K562 (cell line): Measurements from ENCODE around the gene ALDH8A1. TPM values are rescaled to one million over a fixed set of nuclear protein-coding genes. Genes with fewer than 3 reads are reported as not detected.

Experiments
- ATAC-seq: fragments of 200-7000 bp; cut with Tn5 transposase; 3 replicates; pipeline ENCODE4 v1.9.1; 2020; ENCODE audit warnings: moderate library complexity
- BruUV-seq: library from RNA; stranded (reverse); fragments of 400-500 nt; replicated peaks from 2 replicates; lab custom pipeline; 2021; lab: Mats Ljungman, UMichigan
- CTCF ChIA-PET: fragments of 300-600 bp; formaldehyde crosslinking; extraction: SDS; loops from one replicate; lab custom pipeline; 2021; ENCODE audit warnings: low intra/inter-chr PET ratio; lab: Yijun Ruan, JAX
- POLR2A ChIA-PET: fragments of 300-600, 350-650 bp; sonication (Branson Sonifier 250); formaldehyde crosslinking; extraction: SDS; loops from one replicate; lab custom pipeline; 2021; ENCODE audit warnings: antibody characterized with exemption, inconsistent platforms; lab: Yijun Ruan, JAX
- DNase-seq, 4 experiments: peaks; one replicate each; pipeline versions ENCODE4 v3.0.0 to v3.0.0-alpha.2; 2011 to 2018; ENCODE audit warnings: low spot score in 3 of 4, mixed read lengths in 3 of 4; ENCODE audit errors: extremely low read depth in 1 of 4
- FAIRE-seq: peaks from 2 replicates; lab custom pipeline; 2011; peaks lifted over from hg19 to GRCh38; lab: Jason Lieb, UNC
- H2AFZ ChIP-seq: 2 replicates; pipeline ENCODE4 v1.6.0; 2011; ENCODE audit warnings: low read depth, low read length, control low read depth, inconsistent platforms
- H3K27ac ChIP-seq: fragments of 200-600 bp; 3 replicates; pipeline ENCODE4 v1.8.0; 2011; ENCODE audit warnings: low read depth, mild to moderate bottlenecking, control low read depth, inconsistent platforms, low read length, moderate library complexity, mixed read lengths; ENCODE audit errors: extremely low read depth
- H3K27me3 ChIP-seq, 2 experiments: fragments of 300-600 bp in 1 of 2; 2 replicates in 1 of 2; 3 replicates in 1 of 2; pipeline versions ENCODE4 v1.6.0 to v1.8.0; 2011; ENCODE audit warnings: inconsistent platforms in 2 of 2, low read length in 2 of 2, mild to moderate bottlenecking in 1 of 2, mixed read lengths in 1 of 2, moderate library complexity in 1 of 2; ENCODE audit not compliant: control insufficient read depth in 2 of 2, insufficient read depth in 2 of 2
- H3K36me3 ChIP-seq: fragments of 300-600 bp; 3 replicates; pipeline ENCODE4 v1.8.0; 2011; ENCODE audit warnings: mild to moderate bottlenecking, low read length, inconsistent platforms; ENCODE audit not compliant: control insufficient read depth, insufficient read depth
- H3K4me1 ChIP-seq, 2 experiments: fragments of 200-600 bp in 1 of 2; replicated peaks in 1 of 2; 2 replicates in 1 of 2; 3 replicates in 1 of 2; pipeline versions ENCODE4 v1.5.1 to v1.8.0; 2011; ENCODE audit warnings: inconsistent platforms in 2 of 2, low read length in 2 of 2, mild to moderate bottlenecking in 1 of 2, mixed read lengths in 1 of 2, moderate library complexity in 1 of 2; ENCODE audit not compliant: control insufficient read depth in 2 of 2, insufficient read depth in 2 of 2
- H3K4me2 ChIP-seq: 2 replicates; pipeline ENCODE4 v1.6.1; 2011; ENCODE audit warnings: low read length, control low read depth, inconsistent platforms, mixed read lengths; ENCODE audit not compliant: insufficient read depth
- H3K4me3 ChIP-seq: fragments of 200-600 bp; sonication (generic), shearing (Covaris generic); 2 replicates; pipeline ENCODE4 v1.5.1; 2016; ENCODE audit warnings: control low read depth, inconsistent platforms
- H3K79me2 ChIP-seq: fragments of 200-600 bp; 3 replicates; pipeline ENCODE4 v1.8.0; 2011; ENCODE audit warnings: low read length, inconsistent platforms; ENCODE audit not compliant: control insufficient read depth, insufficient read depth
- H3K9ac ChIP-seq, 2 experiments: 2 replicates each; pipeline versions ENCODE4 v1.6.0 to v1.6.1; 2011; ENCODE audit warnings: low read depth in 2 of 2, low read length in 2 of 2, control low read depth in 1 of 2, inconsistent platforms in 1 of 2, mild to moderate bottlenecking in 1 of 2, mixed read lengths in 1 of 2; ENCODE audit not compliant: insufficient read depth in 1 of 2
- H3K9me1 ChIP-seq: one replicate; pipeline ENCODE4 v1.6.0; 2011; ENCODE audit warnings: inconsistent platforms, mild to moderate bottlenecking, low read length, moderate library complexity; ENCODE audit not compliant: control insufficient read depth, insufficient read depth
- H3K9me3 ChIP-seq: replicated peaks from 2 replicates; pipeline ENCODE4 v1.5.1; 2011; ENCODE audit warnings: low read depth, low read length, inconsistent platforms; ENCODE audit not compliant: control insufficient read depth, insufficient read depth
- H4K20me1 ChIP-seq: replicated peaks from 2 replicates; pipeline ENCODE4 v1.6.1; 2011; ENCODE audit warnings: low read length, inconsistent platforms, mixed read lengths; ENCODE audit not compliant: control insufficient read depth, insufficient read depth
- FOXP4 ChIP-seq: sonication (generic); formaldehyde crosslinking; IDR thresholded peaks from 2 replicates; pipeline ENCODE4 v1.8.0; 2022; ENCODE audit warnings: mild to moderate bottlenecking, missing genetic modification reagents, borderline replicate concordance
- ILK ChIP-seq: fragments of 450-650 bp; IDR thresholded peaks from 2 replicates; pipeline ENCODE4 v1.6.1; 2016; ENCODE audit warnings: missing genetic modification characterization, low read depth, mild to moderate bottlenecking, missing compliant biosample characterization, moderate library complexity, borderline replicate concordance
- KAT7 ChIP-seq: sonication (generic); formaldehyde crosslinking; IDR thresholded peaks from 2 replicates; pipeline ENCODE4 v1.8.0; 2022; ENCODE audit warnings: missing genetic modification reagents, mild to moderate bottlenecking, borderline replicate concordance
- MYNN ChIP-seq, 2 experiments: sonication (generic); formaldehyde crosslinking in 1 of 2; IDR thresholded peaks; 2 replicates each; pipeline versions ENCODE4 v1.5.0 to v1.6.1; 2016 to 2020; ENCODE audit warnings: antibody characterized with exemption in 1 of 2, missing genetic modification reagents in 1 of 2
- NONO ChIP-seq, 2 experiments: fragments of 200-400 bp in 1 of 2; fragments of 450-650 bp in 1 of 2; formaldehyde crosslinking in 1 of 2; IDR thresholded peaks; 2 replicates each; pipeline ENCODE4 v1.6.1; 2017; ENCODE audit warnings: low read depth in 2 of 2, mild to moderate bottlenecking in 2 of 2, moderate library complexity in 2 of 2, low read length in 1 of 2
- NR2C2 ChIP-seq, 2 experiments: fragments of 200-800 bp in 1 of 2; sonication (Bioruptor generic) in 1 of 2; sonication (generic) in 1 of 2; formaldehyde crosslinking in 1 of 2; IDR thresholded peaks; 2 replicates each; pipeline versions ENCODE4 v1.6.1 to v1.8.0; 2016 to 2022; ENCODE audit warnings: mild to moderate bottlenecking in 1 of 2, missing compliant biosample characterization in 1 of 2, missing genetic modification characterization in 1 of 2, missing genetic modification reagents in 1 of 2
- POLR2H ChIP-seq: IDR thresholded peaks from 2 replicates; pipeline ENCODE4 v1.6.1; 2016; ENCODE audit warnings: missing genetic modification characterization, low read depth, mild to moderate bottlenecking, control low read depth, missing compliant biosample characterization, moderate library complexity
- RFX5 ChIP-seq: IDR thresholded peaks from 2 replicates; pipeline ENCODE4 v1.6.1; 2011; ENCODE audit warnings: low read depth, mild to moderate bottlenecking, improper control_type of control experiment, low read length
- SAFB2 ChIP-seq: fragments of 200-400 bp; formaldehyde crosslinking; IDR thresholded peaks from 2 replicates; pipeline ENCODE4 v1.6.1; 2018; ENCODE audit warnings: borderline replicate concordance, low read length, low read depth, moderate library complexity; ENCODE audit not compliant: severe bottlenecking
- TAF1 ChIP-seq: IDR thresholded peaks from 2 replicates; pipeline ENCODE4 v1.6.1; 2011; ENCODE audit warnings: mild to moderate bottlenecking, low read length, moderate library complexity; ENCODE audit not compliant: insufficient read depth, control insufficient read depth, severe bottlenecking; ENCODE audit errors: extremely low read depth
- TEAD1 ChIP-seq, 2 experiments: fragments of 450-650 bp in 1 of 2; sonication (generic) in 1 of 2; formaldehyde crosslinking; IDR thresholded peaks; 2 replicates each; pipeline versions ENCODE4 v1.4.0 to v1.8.0; 2020 to 2022; ENCODE audit warnings: mild to moderate bottlenecking in 2 of 2, missing genetic modification reagents in 1 of 2
- TRIM24 ChIP-seq, 2 experiments: fragments of 450-650 bp; IDR thresholded peaks; 2 replicates each; pipeline ENCODE4 v1.6.1; 2016
- WGBS: fragments of 100-300 bp; shearing (Covaris generic); methylation state at CpG from one replicate; pipeline ENCODE4 v1.1.6; 2016; ENCODE audit warnings: low coverage, mixed read lengths; ENCODE audit not compliant: insufficient coverage; ENCODE audit errors: missing lambda C conversion rate; 5-methylcytosine and 5-hydroxymethylcytosine counted together
- in situ Hi-C: fragments of 300-500 bp; cut with MboI; formaldehyde crosslinking; loops from 4 replicates; pipeline ENCODE4 v1.15.0; 2018; ENCODE audit warnings: inconsistent platforms, mixed read lengths
- intact Hi-C: fragments of 100-400 bp; cut with micrococcal nuclease; formaldehyde crosslinking; loops from 2 replicates; pipeline ENCODE4 v1.14.2; 2022
- polyA plus RNA-seq, 8 experiments: library from polyadenylated mRNA; depleted of rRNA in 4 of 8; stranded (reverse) in 5 of 8; unstranded in 3 of 8; fragments of >200 nt; fragmentation: Nextera tagmentation in 2 of 8; fragmentation: Illumina TruSeq in 1 of 8; extraction: Ambion mirVana in 2 of 8; extraction: Trizol in 1 of 8; gene quantifications; 2 replicates each; pipeline versions ENCODE4 v1.2.1 to v1.2.3, GENCODE V29; 2011 to 2014; ENCODE audit warnings: inconsistent platforms in 1 of 8, missing spikeins in 1 of 8
- total RNA-seq, 7 experiments: library from RNA; depleted of rRNA in 6 of 7; stranded (reverse); fragments of >200 nt in 6 of 7; fragmentation: Illumina TruSeq in 2 of 7; extraction: Trizol in 2 of 7; gene quantifications; 2 replicates each; pipeline versions ENCODE4 v1.2.1 to v1.2.3, GENCODE V29; 2011 to 2021; ENCODE audit warnings: low replicate concordance in 1 of 7
- TF ChIP-seq, protein P1 (sequence below): sonication (generic); formaldehyde crosslinking; IDR thresholded peaks from 2 replicates; pipeline ENCODE4 v1.8.0; 2023; ENCODE audit warnings: mild to moderate bottlenecking, missing genetic modification reagents

Gene ALDH8A1
- total and polyA plus RNA-seq, 9 of the 15 experiments (the other 6 are each of a cell fraction or from before 2014, with no cell fraction given) = 0.03 to 0.18 (median 0.04) TPM; not detected in 2

- WGBS = 7% methylated on average over 9 of the region's 9 CpGs
- Histone ChIP-seq H3K9me3 (no peaks in the 10 kb centered on the region), H3K9ac (no peak overlapping the region), H3K4me2 (no peak overlapping the region), H3K9me1 (no peaks in the 10 kb centered on the region), H3K27ac (no peak overlapping the region), H3K4me1 (no peaks in the 10 kb centered on the region; a peak in 1 of 5 replicates), H4K20me1 (no peaks in the 10 kb centered on the region), H3K4me3 (no peak overlapping the region), H3K36me3 (no peaks in the 10 kb centered on the region), H3K79me2 (no peaks in the 10 kb centered on the region), H3K27me3 (peaks cover 6 to 14% of the 10 kb centered on the region in 2 experiments), H2AFZ (no peak overlapping the region)
- POLR2A ChIA-PET = interaction anchor here (1.1 kb wide), 1 partner anchor 39 kb away, joined by 3 read pairs; no protein-coding TSS in a partner anchor
- DNase-seq (no peak), FAIRE-seq (no peak), ATAC-seq (no peak; the same call in 2 of the 3 replicates)
- no TSS peak for BruUV-seq
- in situ Hi-C loops (no loop called here), intact Hi-C loops (no loop called here)
- CTCF ChIA-PET = no interaction called here
- TF ChIP-seq POLR2H (no peak), NR2C2 (CRISPR knock-in tag; IDR thresholded peaks at IDR 0.05) (no peak), NR2C2 (tag; IDR thresholded peaks at IDR 0.05) (no peak), NONO (IDR thresholded peaks at IDR 0.05; ENCODE audit: low read depth in 2 of 2, low read length in 1 of 2) (no peak), FOXP4 (CRISPR knock-in tag) (no peak), SAFB2 (no peak), KAT7 (CRISPR knock-in tag) (no peak), ILK (tag) (no peak), MYNN (IDR thresholded peaks at IDR 0.05) (no peak), MYNN (CRISPR knock-in tag; IDR thresholded peaks at IDR 0.05) (no peak), TAF1 (no peak), TEAD1 (CRISPR knock-in tag; IDR thresholded peaks at IDR 0.05) (no peak), RFX5 (no peak), TRIM24 (IDR thresholded peaks at IDR 0.05) (no peak)
- TF ChIP-seq, protein P1, sequence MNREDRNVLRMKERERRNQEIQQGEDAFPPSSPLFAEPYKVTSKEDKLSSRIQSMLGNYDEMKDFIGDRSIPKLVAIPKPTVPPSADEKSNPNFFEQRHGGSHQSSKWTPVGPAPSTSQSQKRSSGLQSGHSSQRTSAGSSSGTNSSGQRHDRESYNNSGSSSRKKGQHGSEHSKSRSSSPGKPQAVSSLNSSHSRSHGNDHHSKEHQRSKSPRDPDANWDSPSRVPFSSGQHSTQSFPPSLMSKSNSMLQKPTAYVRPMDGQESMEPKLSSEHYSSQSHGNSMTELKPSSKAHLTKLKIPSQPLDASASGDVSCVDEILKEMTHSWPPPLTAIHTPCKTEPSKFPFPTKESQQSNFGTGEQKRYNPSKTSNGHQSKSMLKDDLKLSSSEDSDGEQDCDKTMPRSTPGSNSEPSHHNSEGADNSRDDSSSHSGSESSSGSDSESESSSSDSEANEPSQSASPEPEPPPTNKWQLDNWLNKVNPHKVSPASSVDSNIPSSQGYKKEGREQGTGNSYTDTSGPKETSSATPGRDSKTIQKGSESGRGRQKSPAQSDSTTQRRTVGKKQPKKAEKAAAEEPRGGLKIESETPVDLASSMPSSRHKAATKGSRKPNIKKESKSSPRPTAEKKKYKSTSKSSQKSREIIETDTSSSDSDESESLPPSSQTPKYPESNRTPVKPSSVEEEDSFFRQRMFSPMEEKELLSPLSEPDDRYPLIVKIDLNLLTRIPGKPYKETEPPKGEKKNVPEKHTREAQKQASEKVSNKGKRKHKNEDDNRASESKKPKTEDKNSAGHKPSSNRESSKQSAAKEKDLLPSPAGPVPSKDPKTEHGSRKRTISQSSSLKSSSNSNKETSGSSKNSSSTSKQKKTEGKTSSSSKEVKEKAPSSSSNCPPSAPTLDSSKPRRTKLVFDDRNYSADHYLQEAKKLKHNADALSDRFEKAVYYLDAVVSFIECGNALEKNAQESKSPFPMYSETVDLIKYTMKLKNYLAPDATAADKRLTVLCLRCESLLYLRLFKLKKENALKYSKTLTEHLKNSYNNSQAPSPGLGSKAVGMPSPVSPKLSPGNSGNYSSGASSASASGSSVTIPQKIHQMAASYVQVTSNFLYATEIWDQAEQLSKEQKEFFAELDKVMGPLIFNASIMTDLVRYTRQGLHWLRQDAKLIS (CRISPR knock-in tag) = no peak
Measured at GRCh38 chr6:134870677-134871498, 79.0 kb downstream of the ALDH8A1 start.
